NCI-H1436 treated with DMSO at 0.1 percent for 48 hours (cell line): Measurements from ENCODE around the gene RHO.
A peak's percentile ranks its signal among the peaks of the same experiment; 100 is the strongest.
"Not testable (repeated sequence)": the region's sequence is repeated elsewhere in the genome, so short reads cannot be mapped to it uniquely, and the experiment has no call there.

Experiments used
- DNase-seq: peaks from one replicate; lab custom pipeline; 2025; lab: John Stamatoyannopoulos, UW

Gene RHO

GRCh38 chr3:129528589-129529100 is at the start of gene RHO:
Gene RHO (plus strand): TSS chr3:129528639. CDS start chr3:129528734, 95 bp downstream.
- DNase-seq, result no peak

GRCh38 chr3:129481225-129481765 is 47.1 kb upstream of the RHO start:
- not testable (repeated sequence) for DNase-seq

GRCh38 chr3:129481766-129482332 is 46.6 kb upstream of the RHO start:
- DNase-seq, result no peak

DNA sequence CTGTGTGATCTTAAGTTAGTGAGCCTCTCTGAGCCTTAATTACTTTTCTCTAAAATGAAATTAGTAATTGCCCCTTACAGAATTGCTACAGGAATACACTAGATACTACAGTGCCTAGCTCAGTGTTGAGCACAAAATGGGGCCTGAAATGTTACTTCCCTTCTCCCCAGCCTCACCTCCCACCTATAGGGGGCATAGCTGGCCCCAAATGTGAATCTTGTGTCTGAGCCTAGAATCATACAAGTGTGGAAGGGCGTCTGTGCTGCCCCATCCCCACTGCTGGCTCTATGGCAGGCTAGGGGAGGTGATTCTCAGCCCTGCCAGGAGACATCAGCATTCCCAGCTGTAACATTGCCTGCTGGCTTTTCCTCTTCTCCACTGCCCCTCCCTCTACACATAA is 45.7 kb upstream of the RHO start:
- DNase-seq, result no peak

- DNase-seq, result no peak
Measured at GRCh38 chr3:129483870-129484269, 44.6 kb upstream of the RHO start.

- DNase-seq, result not testable (repeated sequence)
Measured at GRCh38 chr3:129485146-129485545, 43.3 kb upstream of the RHO start.

GRCh38 chr3:129485721-129486663 is 42.4 kb upstream of the RHO start:
- DNase-seq, result no peak

GRCh38 chr3:129486664-129487035 is 41.8 kb upstream of the RHO start:
- DNase-seq, result no peak

GRCh38 chr3:129487183-129487867 is 41.1 kb upstream of the RHO start:
- DNase-seq, result no peak

GRCh38 chr3:129487868-129488335 is 40.5 kb upstream of the RHO start:
- DNase-seq, result not testable (repeated sequence)

DNA sequence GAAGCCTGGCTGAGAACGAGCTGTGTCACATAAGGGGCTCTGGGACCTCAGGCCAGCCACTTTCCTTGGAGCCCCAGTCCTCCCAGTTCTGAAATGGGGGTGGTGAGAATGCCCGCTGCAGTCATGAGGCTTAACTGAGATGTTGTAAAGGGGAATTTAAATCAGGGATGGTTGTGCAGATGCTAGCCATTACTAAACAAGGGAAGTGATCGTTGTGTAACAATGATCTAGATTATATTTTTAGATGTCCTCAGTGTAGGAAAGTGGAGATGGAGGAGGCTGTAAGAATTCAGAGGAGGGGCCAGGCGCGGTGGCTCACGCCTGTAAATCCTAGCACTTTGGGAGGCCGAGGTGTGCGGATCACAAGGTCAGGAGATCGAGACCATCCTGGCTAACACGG is 39.2 kb upstream of the RHO start:
- not testable (repeated sequence) for DNase-seq

DNA sequence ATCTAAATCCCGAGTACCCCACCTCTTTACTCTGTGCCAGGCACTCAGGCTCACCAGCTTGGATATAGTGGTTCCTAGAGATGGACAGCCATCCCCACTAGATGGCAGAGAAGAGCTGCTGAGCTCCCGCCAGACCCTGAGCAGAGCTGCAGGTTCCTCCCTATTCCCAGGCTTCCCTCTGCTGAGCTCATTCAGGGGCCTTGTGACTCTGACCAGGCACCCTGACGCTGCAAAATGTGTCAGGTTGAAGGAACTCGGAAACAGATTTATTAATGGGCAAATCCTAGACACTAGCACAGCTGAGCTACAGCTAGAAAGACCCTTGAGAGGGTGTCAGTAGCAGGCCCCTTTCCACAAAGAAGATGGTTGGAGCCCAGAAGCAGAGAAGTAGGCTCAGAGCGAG is 38.2 kb upstream of the RHO start:
- DNase-seq, result peak; percentile 15

GRCh38 chr3:129491077-129491476 is 37.4 kb upstream of the RHO start:
- DNase-seq, result not testable (repeated sequence)

DNA sequence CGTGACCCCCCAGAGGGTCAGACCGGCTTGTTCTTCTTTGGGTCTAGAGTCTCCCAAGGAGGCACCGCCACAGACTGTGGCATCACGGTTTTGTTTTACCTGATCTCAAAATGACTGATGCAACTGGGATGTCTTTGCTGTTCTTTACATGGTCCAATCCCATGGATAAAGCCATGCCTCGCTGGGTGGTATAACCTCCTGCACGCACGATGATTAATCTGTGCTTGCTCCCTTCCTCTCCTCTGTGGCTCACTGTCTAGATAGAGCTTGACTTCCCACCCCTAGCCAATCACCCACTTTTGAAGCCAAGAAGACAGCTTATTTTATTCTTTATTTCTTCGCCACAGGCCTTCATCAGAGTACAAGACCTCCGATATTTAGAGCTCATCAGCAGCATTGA is 36.6 kb upstream of the RHO start:
- no peak for DNase-seq

DNA sequence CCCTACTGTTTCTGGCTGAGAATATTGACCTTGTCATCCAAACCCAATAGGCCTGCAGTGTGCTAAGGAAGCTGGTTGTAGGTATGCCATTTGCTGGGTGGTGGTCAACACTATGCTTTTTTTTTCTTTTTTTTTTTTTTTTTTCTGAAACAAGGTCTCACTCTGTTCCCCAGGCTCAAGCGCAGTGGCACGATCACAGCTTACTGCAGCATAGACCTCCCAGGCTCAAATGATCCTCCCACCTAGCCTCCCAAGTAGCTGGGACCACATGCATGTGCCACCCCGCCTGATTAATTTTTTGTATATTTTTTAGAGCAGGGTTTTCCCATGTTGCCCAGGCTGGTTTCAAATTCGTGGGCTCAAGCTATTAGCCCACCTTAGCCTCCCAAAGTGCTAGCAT is 35.7 kb upstream of the RHO start:
- DNase-seq, result no peak

GRCh38 chr3:129493206-129493605 is 35.2 kb upstream of the RHO start:
- no peak for DNase-seq

DNA sequence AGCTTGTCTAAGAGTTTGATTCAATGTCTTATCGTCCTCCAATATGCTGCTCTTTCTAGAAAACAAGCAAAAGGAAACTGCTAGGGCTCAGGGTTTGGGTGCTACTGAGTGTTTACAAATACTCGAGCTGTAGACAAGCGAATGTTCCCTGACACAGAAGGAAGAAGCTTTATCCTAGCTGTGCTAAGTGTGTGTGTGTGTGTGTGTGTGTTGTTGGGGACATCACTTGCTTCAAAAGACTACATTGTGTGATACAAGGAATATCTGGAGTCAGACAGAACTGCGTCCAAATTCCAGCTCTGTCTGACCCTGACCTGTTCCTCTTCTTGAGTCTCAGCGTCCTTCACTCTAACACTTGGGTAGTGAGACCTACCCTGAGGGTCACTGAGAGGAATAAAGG is 33.9 kb upstream of the RHO start:
- DNase-seq, result not testable (repeated sequence)

GRCh38 chr3:129495006-129495639 is 33.3 kb upstream of the RHO start:
- not testable (repeated sequence) for DNase-seq

- not testable (repeated sequence) for DNase-seq
Measured at GRCh38 chr3:129497876-129498275, 30.6 kb upstream of the RHO start.

DNA sequence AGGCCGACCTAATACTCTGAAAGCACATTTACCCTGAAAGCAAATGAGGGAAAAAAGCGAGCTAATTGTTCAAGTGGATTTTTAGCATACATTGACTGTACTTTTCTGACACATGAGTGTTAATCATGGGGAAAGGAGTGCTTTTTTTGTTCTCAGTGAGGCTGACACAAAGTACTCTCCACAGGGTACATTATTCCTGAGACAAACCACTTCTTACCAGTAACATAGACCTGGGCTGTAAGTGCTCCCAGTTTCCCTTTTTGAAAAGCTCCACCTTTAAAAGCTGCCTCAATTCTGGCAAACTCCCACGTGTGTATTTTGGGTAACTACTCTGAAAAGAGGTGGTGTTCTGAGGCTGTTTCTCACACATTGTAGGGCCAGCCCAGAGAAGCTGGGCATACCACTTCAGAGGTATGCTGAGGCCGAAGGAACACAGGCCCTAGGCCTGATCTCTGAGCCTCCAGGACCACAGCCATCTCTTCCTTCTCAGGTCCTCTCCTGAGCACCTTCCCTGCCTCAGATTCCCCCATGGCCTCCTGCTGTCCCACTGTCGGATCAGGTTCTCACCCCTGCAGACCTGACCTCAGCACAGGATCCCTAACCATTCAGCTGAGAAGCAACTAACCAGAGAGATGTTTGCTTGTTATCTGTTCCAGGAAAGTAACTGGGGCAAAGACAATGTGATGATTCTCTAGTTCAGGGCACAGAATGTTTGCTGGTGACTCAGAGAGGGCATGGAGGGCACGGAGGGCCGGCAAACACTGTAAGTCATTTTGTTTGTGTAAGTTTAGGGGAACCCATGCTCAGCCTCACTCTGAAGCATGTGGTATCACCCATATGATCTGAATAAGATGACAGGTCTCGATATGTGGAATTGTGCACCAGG is 29.6 kb upstream of the RHO start:
- DNase-seq, result not testable (repeated sequence)
